Astrocyte of the cerebellum (primary cell): ENCODE results near the gene UNC45A.

Experiments
- DNase-seq: peaks from one replicate; pipeline ENCODE4 v3.0.0-alpha.2; 2011; ENCODE audit warnings: low read depth
- H3K4me3 ChIP-seq: 2 replicates; pipeline ENCODE4 v1.5.1; 2011; ENCODE audit warnings: mild to moderate bottlenecking, low read depth, low read length, moderate library complexity
- CTCF ChIP-seq: IDR thresholded peaks from 2 replicates; pipeline ENCODE4 v1.5.1; 2012; ENCODE audit warnings: low read length, low read depth, moderate library complexity, mild to moderate bottlenecking; ENCODE audit errors: missing control alignments
- in situ Hi-C: cut with HindIII; loops from 2 replicates; pipeline ENCODE4 v1.10.0; 2017; ENCODE audit warnings: low sequenced_read_pairs

Gene UNC45A

GRCh38 chr15:90909976-90910375, 25.1 kb upstream of the UNC45A start:
- TF ChIP-seq CTCF: no peak
- DNase-seq: no peak
- H3K4me3 ChIP-seq: no peak overlapping the region
- in situ Hi-C loops: no loop called here

DNA sequence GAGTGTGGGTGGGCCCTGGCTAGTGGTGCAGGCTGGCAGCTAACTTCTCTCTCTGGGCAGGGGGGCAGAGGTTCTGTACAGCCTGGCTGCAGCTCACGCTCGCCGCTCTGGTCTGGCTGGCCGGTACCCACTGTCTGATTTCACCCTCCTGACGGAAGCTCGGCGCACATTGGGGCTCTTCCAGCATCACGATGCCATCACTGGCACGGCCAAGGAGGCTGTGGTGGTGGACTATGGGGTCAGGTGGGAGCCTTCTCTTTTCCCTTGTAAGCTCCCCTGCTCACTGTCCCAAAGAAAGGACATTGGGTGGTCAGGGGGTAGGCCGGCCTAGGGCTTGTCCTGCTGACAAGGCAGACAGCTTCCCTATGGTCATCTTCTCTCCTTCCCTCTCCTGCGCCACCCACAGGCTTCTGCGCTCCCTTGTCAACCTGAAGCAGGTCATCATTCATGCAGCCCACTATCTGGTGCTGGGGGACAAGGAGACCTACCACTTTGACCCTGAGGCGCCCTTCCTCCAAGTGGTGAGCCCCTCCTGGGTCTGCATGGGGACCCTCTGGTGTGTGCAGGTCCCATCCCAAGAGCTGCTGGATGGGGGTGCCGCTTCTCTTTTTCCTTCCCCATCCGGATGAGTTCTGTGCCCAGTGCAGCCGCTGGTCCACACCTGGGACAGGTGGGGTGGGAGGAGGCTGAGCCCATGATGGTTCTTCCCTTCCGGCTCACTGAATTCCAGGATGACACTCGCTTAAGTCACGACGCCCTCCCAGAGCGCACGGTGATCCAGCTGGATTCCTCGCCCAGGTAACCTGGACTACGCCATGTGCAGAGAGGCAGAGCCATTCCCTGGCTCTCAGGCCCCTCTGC, 24.4 kb upstream of the UNC45A start:
- DNase-seq: no peak
- no peak overlapping the region for H3K4me3 ChIP-seq
- TF ChIP-seq CTCF: no peak
- in situ Hi-C loops: no loop called here

- no peak for DNase-seq
- no peak overlapping the region for H3K4me3 ChIP-seq
- in situ Hi-C loops: no loop called here
- TF ChIP-seq CTCF: no peak
Measured at GRCh38 chr15:90911302-90911623, 23.8 kb upstream of the UNC45A start.

DNA sequence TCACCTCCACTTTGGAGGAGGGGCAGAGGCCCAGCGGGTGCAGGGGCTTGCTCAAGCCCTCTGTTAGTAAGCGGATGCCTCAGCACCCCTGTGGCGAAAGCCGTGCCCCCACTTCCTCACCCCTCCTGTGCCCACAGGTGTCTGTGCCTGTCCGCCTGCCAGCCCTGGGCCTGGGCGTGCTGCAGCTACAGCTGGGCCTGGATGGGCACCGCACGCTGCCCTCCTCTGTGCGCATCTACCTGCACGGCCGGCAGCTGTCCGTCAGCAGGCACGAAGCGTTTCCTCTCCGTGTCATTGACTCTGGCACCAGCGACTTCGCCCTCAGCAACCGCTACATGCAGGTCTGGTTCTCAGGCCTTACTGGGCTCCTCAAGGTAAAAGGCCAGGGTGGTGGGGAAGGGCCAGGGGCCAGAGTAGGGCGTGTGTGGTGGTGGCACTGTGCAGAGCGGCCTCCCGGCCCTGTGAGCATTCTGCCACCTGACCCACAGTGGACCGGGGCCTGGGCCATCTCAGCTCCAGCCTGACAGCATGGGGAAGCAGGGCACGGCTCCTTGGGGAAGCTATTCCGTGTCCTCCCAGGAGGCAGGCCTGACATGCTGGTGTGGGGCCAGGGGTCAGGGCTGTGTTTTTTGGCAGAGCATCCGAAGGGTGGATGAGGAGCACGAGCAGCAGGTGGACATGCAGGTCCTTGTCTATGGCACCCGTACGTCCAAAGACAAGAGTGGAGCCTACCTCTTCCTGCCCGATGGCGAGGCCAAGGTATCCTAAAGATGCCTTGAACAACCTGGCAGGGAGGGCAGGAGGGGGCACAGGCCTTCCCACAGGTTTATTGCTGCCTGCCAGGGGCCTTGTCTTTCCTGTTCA, 22.9 kb upstream of the UNC45A start:
- in situ Hi-C loops: no loop called here
- H3K4me3 ChIP-seq: no peak overlapping the region
- TF ChIP-seq CTCF: no peak
- no peak for DNase-seq

DNA sequence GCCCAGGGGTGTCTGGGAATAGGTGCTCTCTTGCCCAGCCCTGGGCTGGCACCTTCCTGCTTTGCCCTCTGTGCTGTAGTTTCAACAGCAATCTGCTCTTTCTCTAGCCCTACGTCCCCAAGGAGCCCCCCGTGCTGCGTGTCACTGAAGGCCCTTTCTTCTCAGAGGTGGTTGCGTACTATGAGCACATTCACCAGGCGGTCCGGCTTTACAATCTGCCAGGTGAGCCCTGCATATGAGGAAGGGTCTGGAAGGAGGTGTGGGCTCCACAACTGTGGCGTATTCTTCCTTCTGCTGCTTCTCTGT, 22.4 kb upstream of the UNC45A start:
- TF ChIP-seq CTCF: no peak
- no peak for DNase-seq
- in situ Hi-C loops: no loop called here
- H3K4me3 ChIP-seq: no peak overlapping the region

DNA sequence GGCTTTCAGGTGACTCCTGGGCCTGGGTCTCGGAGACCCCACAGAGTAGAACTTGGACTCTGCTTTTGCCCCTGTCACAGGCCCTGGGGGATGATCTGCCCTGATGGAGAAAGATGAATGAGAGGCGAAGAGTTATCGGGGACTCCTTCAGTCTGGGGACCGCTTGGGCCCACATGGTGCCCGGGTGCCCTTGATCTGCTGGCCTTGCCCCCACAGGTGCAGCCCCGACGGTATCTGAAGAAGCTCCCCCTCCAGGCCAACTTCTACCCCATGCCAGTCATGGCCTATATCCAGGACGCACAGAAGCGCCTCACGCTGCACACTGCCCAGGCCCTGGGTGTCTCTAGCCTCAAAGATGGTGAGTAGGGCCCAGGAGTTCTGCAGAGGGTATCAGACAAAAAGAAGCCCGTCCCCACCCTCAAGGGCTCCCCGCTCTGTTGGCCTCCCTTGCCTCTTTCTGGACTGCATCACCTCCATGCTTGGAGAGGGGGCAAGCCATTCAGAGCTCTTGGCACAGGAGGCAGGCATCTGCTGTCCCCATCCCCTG, 21.6 kb upstream of the UNC45A start:
- in situ Hi-C loops: no loop called here
- no peak for DNase-seq
- no peak overlapping the region for H3K4me3 ChIP-seq
- TF ChIP-seq CTCF: no peak
